ENCODE data around the gene SYNPO2.
"Not testable (repeated sequence)": the region's sequence is repeated elsewhere in the genome, so short reads cannot be mapped to it uniquely, and the experiment has no call there.

SYNPO2 gene

GRCh38 chr4:118888666-118889311, at the start of gene SYNPO2:
TSS of gene SYNPO2 (plus strand) at chr4:118888854. CDS start at chr4:118889037, 183 bp downstream.
- DNase-seq, result peak; percentile 15

- no peak for DNase-seq
These were observed 49.3 kb upstream of the SYNPO2 start for GRCh38 chr4:118839221-118839927.

- DNase-seq, result no peak
These were observed 46.6 kb upstream of the SYNPO2 start for GRCh38 chr4:118842055-118842454.

- no peak for DNase-seq
These were observed 45.4 kb upstream of the SYNPO2 start for GRCh38 chr4:118843237-118843636.

GRCh38 chr4:118845552-118846050, 43.1 kb upstream of the SYNPO2 start:
- DNase-seq, result no peak

- DNase-seq, result no peak
These were observed 41.7 kb upstream of the SYNPO2 start for GRCh38 chr4:118846979-118847378.

- no peak for DNase-seq
These were observed 40.4 kb upstream of the SYNPO2 start for GRCh38 chr4:118848242-118848641.

- DNase-seq, result no peak
These were observed 39.8 kb upstream of the SYNPO2 start for GRCh38 chr4:118848901-118849300.

GRCh38 chr4:118849867-118850487, 38.7 kb upstream of the SYNPO2 start:
- no peak for DNase-seq

- DNase-seq, result peak; percentile 65
These were observed 38.0 kb upstream of the SYNPO2 start for GRCh38 chr4:118850488-118851173.

- DNase-seq, result no peak
These were observed 30.9 kb upstream of the SYNPO2 start for GRCh38 chr4:118857760-118858159.

GRCh38 chr4:118858779-118859178, 29.9 kb upstream of the SYNPO2 start:
- no peak for DNase-seq

- peak; percentile 32 for DNase-seq
These were observed 23.5 kb upstream of the SYNPO2 start for GRCh38 chr4:118865091-118865708.

- DNase-seq, result no peak
These were observed 22.2 kb upstream of the SYNPO2 start for GRCh38 chr4:118866442-118866841.

- no peak for DNase-seq
These were observed 21.2 kb upstream of the SYNPO2 start for GRCh38 chr4:118867311-118868067.

- no peak for DNase-seq
These were observed 18.8 kb upstream of the SYNPO2 start for GRCh38 chr4:118869808-118870342.

- DNase-seq, result no peak
These were observed 16.5 kb upstream of the SYNPO2 start for GRCh38 chr4:118872181-118872580.

- DNase-seq, result no peak
These were observed 10.9 kb upstream of the SYNPO2 start for GRCh38 chr4:118877797-118878196.

GRCh38 chr4:118878507-118878906, 10.1 kb upstream of the SYNPO2 start:
- not testable (repeated sequence) for DNase-seq

GRCh38 chr4:118879409-118879808, 9.2 kb upstream of the SYNPO2 start:
- DNase-seq, result no peak

- no peak for DNase-seq
These were observed 7.0 kb upstream of the SYNPO2 start for GRCh38 chr4:118881512-118882146.

All from CD4-positive, alpha-beta T cell treated with Interleukin-12 subunit alpha and Interleukin-12 subunit beta, for 1 hour (primary cell).